ENCODE results near the gene KCNIP4. TPM values are rescaled to one million over a fixed set of nuclear protein-coding genes. Genes with fewer than 3 reads are reported as not detected.

KCNIP4 gene
- total RNA-seq, 1 donor from 2014 or later = 0.59 TPM

- H3K4me3 Mint-ChIP-seq (ENCODE audit: unreplicated experiment) = no peak overlapping the region
- FAIRE-seq = no peak
These were observed 1089.3 kb downstream of the KCNIP4 start for GRCh38 chr4:20859097-20859781.

GRCh38 chr4:20857081-20857480, 1091.5 kb downstream of the KCNIP4 start:
- FAIRE-seq = no peak
- H3K9me3 ChIP-seq (ENCODE audit: insufficient read depth, low read depth, low read length) = no peaks in the 10 kb centered on the region
- H3K27me3 ChIP-seq (ENCODE audit: insufficient read depth, low read length) = no peaks in the 10 kb centered on the region
- no peak overlapping the region for H3K27ac Mint-ChIP-seq (ENCODE audit: unreplicated experiment)
- no peak overlapping the region for H3K9ac ChIP-seq (ENCODE audit: low read length)
- TF ChIP-seq EZH2 (IDR thresholded peaks at IDR 0.05; ENCODE audit: insufficient read depth, low read length) = no peak
- no peak for TF ChIP-seq CTCF (IDR thresholded peaks at IDR 0.05; ENCODE audit: insufficient read depth, low read depth, low read length)
- peaks cover 8% of the 10 kb centered on the region for H3K9me3 Mint-ChIP-seq (ENCODE audit: unreplicated experiment)
- no peaks in the 10 kb centered on the region for H3K36me3 ChIP-seq (ENCODE audit: insufficient read depth, low read length)
- no peaks in the 10 kb centered on the region for H3K27me3 Mint-ChIP-seq (ENCODE audit: low read depth, unreplicated experiment)
- H3K4me2 ChIP-seq (ENCODE audit: low read length) = no peak overlapping the region
- H2AFZ ChIP-seq (ENCODE audit: low read depth, low read length) = no peak overlapping the region
- H3K4me1 Mint-ChIP-seq (ENCODE audit: low read depth, unreplicated experiment) = peaks cover 13% of the 10 kb centered on the region
- no peaks in the 10 kb centered on the region for H3K36me3 Mint-ChIP-seq (ENCODE audit: low read depth, unreplicated experiment)
- no peak for DNase-seq (ENCODE audit: low read depth)
- H3K79me2 ChIP-seq (ENCODE audit: insufficient read depth, low read length) = no peaks in the 10 kb centered on the region
- no peak overlapping the region for H3K4me3 ChIP-seq (ENCODE audit: insufficient read depth, low read depth, low read length)
- no peaks in the 10 kb centered on the region for H3K4me1 ChIP-seq (ENCODE audit: insufficient read depth, low read length)
- H4K20me1 ChIP-seq (ENCODE audit: insufficient read depth, low read length) = no peaks in the 10 kb centered on the region
- no peak overlapping the region for H3K27ac ChIP-seq (ENCODE audit: low read depth, low read length)
- no peak overlapping the region for H3K4me3 Mint-ChIP-seq (ENCODE audit: unreplicated experiment)

More at GRCh38 chr4:20859097-20859781, 1089.3 kb downstream of the KCNIP4 start:
- no peak for DNase-seq (ENCODE audit: low read depth)
- no peak overlapping the region for H3K27ac Mint-ChIP-seq (ENCODE audit: unreplicated experiment)
- no peaks in the 10 kb centered on the region for H4K20me1 ChIP-seq (ENCODE audit: insufficient read depth, low read length)
- no peak overlapping the region for H2AFZ ChIP-seq (ENCODE audit: low read depth, low read length)
- peaks cover 13% of the 10 kb centered on the region for H3K4me1 Mint-ChIP-seq (ENCODE audit: low read depth, unreplicated experiment)
- H3K9ac ChIP-seq (ENCODE audit: low read length) = no peak overlapping the region
- H3K27me3 ChIP-seq (ENCODE audit: insufficient read depth, low read length) = no peaks in the 10 kb centered on the region
- no peaks in the 10 kb centered on the region for H3K79me2 ChIP-seq (ENCODE audit: insufficient read depth, low read length)
- no peak overlapping the region for H3K4me2 ChIP-seq (ENCODE audit: low read length)
- H3K36me3 Mint-ChIP-seq (ENCODE audit: low read depth, unreplicated experiment) = no peaks in the 10 kb centered on the region
- TF ChIP-seq EZH2 (IDR thresholded peaks at IDR 0.05; ENCODE audit: insufficient read depth, low read length) (no peak), CTCF (IDR thresholded peaks at IDR 0.05; ENCODE audit: insufficient read depth, low read depth, low read length) (no peak)
- no peak overlapping the region for H3K27ac ChIP-seq (ENCODE audit: low read depth, low read length)
- no peaks in the 10 kb centered on the region for H3K9me3 ChIP-seq (ENCODE audit: insufficient read depth, low read depth, low read length)
- no peaks in the 10 kb centered on the region for H3K27me3 Mint-ChIP-seq (ENCODE audit: low read depth, unreplicated experiment)
- H3K36me3 ChIP-seq (ENCODE audit: insufficient read depth, low read length) = no peaks in the 10 kb centered on the region
- no peak overlapping the region for H3K4me3 ChIP-seq (ENCODE audit: insufficient read depth, low read depth, low read length)
- H3K4me1 ChIP-seq (ENCODE audit: insufficient read depth, low read length) = no peaks in the 10 kb centered on the region
- H3K9me3 Mint-ChIP-seq (ENCODE audit: unreplicated experiment) = peaks cover 6% of the 10 kb centered on the region

GRCh38 chr4:20847124-20847747, 1101.3 kb downstream of the KCNIP4 start:
- peaks cover 8% of the 10 kb centered on the region for H3K9me3 Mint-ChIP-seq (ENCODE audit: unreplicated experiment)
- Histone ChIP-seq H3K27ac (ENCODE audit: low read depth, low read length) (no peak overlapping the region), H3K9me3 (ENCODE audit: insufficient read depth, low read depth, low read length) (no peaks in the 10 kb centered on the region), H4K20me1 (ENCODE audit: insufficient read depth, low read length) (no peaks in the 10 kb centered on the region), H3K4me3 (ENCODE audit: insufficient read depth, low read depth, low read length) (no peak overlapping the region), H3K4me1 (ENCODE audit: insufficient read depth, low read length) (no peaks in the 10 kb centered on the region), H3K4me2 (ENCODE audit: low read length) (no peak overlapping the region), H2AFZ (ENCODE audit: low read depth, low read length) (no peak overlapping the region), H3K27me3 (ENCODE audit: insufficient read depth, low read length) (no peaks in the 10 kb centered on the region), H3K9ac (ENCODE audit: low read length) (no peak overlapping the region), H3K79me2 (ENCODE audit: insufficient read depth, low read length) (no peaks in the 10 kb centered on the region), H3K36me3 (ENCODE audit: insufficient read depth, low read length) (no peaks in the 10 kb centered on the region)
- H3K27me3 Mint-ChIP-seq (ENCODE audit: low read depth, unreplicated experiment) = no peaks in the 10 kb centered on the region
- TF ChIP-seq EZH2 (IDR thresholded peaks at IDR 0.05; ENCODE audit: insufficient read depth, low read length) = no peak
- TF ChIP-seq CTCF (IDR thresholded peaks at IDR 0.05; ENCODE audit: insufficient read depth, low read depth, low read length) = no peak
- no peak overlapping the region for H3K4me3 Mint-ChIP-seq (ENCODE audit: unreplicated experiment)
- H3K27ac Mint-ChIP-seq (ENCODE audit: unreplicated experiment) = no peak overlapping the region
- no peaks in the 10 kb centered on the region for H3K36me3 Mint-ChIP-seq (ENCODE audit: low read depth, unreplicated experiment)
- FAIRE-seq (no peak), DNase-seq (ENCODE audit: low read depth) (no peak)
- H3K4me1 Mint-ChIP-seq (ENCODE audit: low read depth, unreplicated experiment) = peaks cover 1% of the 10 kb centered on the region
